GOT3 (cell line): Measurements from ENCODE around the gene CDC42BPB.

Experiments used
- DNase-seq: peaks from one replicate; lab custom pipeline; 2025; ENCODE audit warnings: mixed read lengths; lab: John Stamatoyannopoulos, UW

The CDC42BPB gene

DNA sequence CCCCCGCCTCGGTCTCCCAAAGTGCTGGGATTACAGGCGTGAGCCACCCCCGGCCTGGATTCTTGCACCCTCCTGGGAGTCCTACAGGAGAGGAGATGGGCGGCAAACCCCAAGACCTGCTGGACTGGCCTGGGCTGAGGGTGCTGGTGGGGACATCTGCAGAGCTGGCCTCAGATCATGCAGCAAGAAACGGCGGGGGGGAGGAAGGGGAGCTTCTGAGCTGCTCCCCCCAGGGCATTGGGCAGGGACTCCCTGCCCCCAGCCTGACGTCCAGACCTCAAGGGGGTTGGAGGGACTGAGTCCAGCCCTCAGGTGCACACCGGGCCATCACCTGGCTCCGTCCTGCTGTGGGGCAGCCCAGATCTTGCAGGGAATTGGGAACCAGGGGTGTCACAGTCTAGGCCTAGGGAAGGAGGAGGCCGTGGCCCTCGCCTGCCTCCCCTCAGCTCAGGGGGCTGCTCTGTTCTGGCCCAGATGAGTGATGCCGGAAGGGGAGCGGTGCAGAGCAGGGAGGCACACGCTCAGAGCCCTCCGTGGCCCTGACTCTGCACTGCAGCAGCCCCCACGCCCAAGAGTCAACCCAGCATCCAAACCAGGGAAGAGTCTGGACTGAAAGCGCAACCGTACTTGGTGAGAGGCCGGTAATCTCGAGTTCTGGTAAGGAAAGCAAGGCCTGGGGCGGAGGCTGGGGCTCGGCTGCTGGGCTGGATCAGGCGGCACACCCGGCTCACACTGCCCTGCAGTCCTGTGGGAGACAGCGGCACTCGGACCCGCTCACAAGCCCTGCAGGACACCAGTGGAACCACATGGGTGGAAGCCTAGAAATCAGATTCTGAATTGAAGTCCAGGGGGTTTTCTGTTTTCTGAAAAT lies 143.8 kb downstream of the CDC42BPB start:
- no peak for DNase-seq

DNA sequence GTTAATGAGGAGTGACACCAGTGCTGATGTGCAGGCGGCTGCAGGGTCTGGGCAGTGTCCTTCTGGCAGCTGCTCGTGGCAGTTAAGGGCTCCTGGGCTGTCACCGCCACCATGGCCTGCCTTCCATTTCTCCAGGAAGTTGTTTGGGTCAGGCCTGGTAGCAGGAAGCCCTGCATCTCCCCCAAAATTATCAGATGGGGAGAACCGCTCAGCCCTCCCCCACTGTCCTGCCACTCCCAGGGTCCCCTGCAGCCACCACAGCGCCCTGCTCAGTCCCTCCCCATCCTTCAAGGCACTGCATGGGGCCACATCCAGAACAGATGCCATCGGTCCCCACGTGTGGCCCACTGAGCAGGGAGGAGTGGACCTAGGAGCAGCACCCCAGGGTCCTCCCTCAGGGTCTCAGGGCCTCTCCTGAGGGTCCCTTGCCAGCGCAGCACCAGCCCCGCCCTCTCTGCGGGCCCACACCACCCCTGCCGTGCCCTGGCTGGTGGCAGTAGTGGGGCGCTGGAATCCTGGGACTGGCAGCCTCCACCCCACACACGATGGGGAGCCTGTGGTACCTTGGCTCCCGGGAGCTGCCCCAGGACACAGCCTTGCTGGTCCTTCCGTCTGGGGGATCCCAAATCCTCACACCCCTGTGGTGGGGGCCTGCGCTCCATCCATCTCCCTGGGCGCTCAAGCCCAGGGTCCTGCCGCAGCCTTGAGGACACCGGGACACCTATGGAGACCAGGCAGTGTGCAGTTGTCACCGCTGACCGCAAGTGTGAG lies 145.2 kb downstream of the CDC42BPB start:
- no peak for DNase-seq

GRCh38 chr14:102911541-102911951 lies 145.8 kb downstream of the CDC42BPB start:
- DNase-seq = no peak

- no peak for DNase-seq
Observed at GRCh38 chr14:102910442-102910841, 146.9 kb downstream of the CDC42BPB start.

DNA sequence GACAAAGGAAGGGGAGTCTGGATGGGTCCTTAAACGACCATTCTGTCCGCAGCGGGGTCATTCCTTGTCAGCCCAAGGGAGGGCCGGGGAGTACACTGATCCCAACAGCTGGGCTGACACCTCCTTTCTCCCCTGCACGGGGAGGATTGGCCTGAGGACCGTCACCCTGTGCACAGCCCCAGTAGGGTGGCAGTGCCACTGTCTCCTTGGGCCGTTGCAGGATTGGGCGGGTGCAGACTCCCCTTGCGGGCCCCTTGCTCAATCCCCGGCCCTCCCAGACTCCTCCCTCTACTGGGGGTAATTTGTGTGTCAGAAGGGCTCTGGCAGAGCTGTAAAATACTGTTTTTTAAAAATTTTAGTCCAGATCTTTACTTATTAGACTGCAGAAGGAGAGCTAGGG lies 147.4 kb downstream of the CDC42BPB start:
- DNase-seq = no peak

DNA sequence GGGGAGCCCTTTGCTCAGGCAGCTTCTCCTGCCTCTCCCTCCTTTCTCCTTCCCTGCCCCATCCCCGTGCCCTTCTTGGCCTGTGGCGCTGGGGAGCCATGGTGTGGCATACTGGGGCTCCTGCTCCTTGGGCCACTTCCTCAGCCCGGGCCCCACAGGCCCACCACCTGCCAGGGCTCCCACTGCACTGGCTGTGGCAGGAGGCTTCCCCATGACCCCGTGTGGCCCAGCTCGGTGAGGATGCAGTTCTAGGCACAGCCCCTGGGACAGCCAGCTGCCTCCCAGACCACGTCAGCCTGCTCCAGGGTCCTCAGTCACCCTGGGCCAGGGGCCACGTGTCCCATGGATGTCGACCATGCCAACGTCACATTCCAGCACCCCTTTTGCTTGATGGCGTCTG lies 147.9 kb downstream of the CDC42BPB start:
- no peak for DNase-seq

DNA sequence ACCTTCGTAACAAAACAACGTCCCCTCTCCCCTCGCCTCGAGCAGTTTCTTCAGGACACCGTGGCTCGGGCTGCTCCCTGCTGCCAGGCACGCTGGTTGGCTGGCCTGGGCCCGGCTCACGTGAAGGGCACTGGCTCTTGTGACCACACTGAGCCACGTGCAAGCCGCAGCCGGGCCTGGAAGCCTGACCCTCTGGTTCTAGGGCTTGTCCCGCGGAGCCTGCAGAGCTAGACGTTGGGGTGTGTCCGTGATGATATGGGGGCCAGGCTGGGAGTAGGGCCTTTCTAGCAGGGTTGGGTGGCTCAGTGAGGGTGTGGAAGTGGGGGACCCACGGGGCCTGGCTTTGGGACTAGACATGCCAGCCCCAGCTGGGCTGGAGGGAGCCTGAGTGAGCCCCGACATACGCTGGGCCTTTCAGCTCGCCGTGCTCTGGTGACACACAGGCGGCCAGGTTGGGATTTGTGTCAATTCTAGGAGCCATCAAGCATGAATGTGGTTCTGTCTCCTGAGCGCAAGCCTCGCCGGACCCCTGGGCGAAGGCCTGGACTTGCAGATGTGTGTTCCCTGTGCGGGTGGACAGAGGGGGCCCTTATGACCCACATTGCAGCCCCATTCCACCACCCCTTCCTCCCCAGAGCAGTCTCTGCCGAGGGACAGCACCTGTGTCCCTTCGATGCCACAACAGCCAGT lies 148.4 kb downstream of the CDC42BPB start:
- no peak for DNase-seq

DNA sequence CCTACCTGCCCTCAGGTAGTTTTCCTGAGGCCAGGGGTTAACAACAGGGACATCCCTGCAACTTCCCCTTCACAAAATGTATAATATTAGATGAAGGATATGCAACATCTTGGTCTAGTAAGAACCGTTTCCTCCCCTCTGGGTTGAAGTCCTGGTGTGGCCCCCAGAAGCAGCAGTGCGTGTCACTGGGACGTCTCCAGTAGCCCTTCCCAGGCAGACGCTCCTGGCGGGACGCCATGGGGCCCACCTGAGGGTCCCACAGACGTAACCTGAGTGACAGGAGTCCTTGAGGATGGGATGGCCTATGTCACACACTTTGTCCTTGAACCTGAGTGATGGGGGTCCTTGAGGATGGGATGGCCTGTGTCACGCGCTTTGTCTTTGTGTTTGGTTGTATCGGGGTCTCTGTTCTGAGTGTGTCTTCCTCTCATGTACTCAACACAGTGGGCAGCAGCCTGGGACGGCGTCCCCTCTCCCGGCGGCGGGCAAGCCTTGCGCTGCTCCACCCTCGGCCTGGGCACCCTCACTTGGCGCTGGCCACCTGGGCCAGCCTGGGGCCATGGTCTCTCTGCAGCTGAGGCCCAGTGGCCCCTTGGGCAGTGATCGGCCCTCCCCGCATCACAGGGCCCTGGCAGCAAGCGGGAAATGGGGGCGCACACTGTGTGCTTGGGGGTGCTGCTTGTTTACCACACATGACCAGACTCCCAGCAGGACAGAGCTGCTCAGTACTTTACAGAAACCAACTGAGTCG lies 149.2 kb downstream of the CDC42BPB start:
- DNase-seq = no peak

DNA sequence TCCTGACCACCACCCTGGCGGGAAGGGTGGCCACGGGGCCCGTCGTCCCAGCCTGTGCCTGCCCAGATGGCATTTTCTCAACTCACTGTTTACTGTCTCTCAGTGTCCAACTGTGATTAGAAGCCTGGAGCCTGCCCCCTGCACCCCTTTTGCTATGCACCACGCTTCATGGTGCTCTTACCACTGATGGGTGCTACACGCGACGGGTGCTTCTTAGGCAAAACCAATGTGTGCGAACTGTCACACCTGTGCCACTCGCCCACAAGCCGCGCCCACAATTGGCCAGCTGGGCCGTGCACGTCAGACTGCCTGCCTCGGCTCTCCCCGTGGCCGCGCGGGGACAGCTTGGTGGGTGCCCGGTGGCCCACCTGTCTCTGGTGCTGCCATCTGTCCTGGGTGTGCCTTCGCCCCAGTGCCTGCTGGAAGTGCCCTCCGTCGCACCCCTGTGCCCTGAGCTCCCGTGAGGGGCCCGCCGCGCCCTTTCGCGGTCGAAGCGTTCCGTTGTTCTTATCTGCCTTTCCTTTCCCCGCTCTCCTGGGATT lies 150.0 kb downstream of the CDC42BPB start:
- DNase-seq = no peak

DNA sequence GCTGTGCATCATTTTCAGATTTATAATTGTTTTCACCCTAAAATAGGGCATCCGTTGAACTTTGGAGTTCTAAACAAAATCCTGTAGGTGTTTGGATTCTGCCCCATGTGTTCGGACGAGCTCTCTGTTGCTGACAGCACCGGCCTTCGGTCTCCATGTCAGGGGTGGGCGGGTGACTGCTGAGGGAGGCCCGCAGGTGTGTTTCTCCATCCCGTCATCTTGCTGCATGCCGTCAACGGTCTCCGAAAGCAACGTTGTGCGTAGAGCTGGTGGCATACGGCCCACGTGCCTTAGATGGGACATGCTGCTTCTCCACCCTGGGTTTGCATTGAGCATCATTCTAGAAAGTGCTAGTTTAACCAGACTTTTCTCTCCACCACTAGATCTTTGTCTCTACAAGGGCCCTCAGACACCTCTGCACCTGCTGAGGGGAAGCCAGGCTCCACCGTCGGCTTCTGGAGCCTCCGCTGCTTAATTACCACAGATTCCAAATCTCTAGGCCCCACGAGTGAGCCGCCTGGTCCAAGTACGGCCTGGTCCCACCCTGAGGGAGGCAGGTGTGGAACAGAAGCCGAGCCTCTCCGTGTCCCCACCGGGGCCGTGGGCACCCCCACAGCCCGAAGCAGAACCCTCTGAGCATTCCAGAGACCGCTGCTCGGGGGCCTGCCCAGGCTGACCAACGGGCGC lies 150.6 kb downstream of the CDC42BPB start:
- DNase-seq = no peak

DNA sequence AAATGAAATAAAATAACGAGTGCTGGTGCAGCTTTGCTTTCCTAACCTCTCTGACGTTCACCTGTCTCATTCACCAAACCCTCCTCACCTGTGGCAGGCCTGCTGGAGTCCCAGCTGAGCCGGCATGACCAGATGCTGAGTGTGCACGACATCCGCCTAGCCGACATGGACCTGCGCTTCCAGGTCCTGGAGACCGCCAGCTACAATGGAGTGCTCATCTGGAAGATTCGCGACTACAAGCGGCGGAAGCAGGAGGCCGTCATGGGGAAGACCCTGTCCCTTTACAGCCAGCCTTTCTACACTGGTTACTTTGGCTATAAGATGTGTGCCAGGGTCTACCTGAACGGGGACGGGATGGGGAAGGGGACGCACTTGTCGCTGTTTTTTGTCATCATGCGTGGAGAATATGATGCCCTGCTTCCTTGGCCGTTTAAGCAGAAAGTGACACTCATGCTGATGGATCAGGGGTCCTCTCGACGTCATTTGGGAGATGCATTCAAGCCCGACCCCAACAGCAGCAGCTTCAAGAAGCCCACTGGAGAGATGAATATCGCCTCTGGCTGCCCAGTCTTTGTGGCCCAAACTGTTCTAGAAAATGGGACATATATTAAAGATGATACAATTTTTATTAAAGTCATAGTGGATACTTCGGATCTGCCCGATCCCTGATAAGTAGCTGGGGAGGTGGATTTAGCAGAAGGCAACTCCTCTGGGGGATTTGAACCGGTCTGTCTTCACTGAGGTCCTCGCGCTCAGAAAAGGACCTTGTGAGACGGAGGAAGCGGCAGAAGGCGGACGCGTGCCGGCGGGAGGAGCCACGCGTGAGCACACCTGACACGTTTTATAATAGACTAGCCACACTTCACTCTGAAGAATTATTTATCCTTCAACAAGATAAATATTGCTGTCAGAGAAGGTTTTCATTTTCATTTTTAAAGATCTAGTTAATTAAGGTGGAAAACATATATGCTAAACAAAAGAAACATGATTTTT lies 151.9 kb downstream of the CDC42BPB start:
- DNase-seq = no peak

DNA sequence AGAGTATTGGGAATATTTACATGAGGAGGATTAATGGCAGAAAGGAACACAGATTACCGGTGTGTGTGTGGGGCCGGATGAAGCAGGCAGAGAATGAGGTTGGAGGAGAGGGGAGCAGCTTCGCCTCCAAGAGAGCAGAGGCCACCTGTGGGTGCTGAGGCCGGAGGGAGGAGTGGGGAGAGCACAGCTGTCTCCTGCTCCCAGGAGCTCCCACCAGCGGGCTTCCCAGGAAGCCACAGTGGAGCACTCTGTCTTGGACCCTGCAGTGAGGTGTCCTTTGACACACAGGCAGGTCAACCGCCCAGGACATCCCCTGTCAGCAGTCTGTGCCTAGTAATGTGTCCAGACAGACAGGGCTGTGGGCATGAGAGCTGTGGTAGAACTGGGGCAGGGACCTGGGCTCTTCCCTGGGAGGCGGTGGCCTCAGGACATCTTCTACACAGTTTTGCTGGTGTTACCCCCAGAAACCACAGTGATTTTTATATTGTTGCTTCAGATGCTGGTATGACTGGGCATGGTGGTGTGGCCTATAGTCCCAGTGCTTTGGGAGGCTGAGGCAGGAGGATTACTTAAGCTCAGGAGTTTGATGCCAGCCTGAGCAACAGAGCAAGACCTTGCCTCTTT lies 153.3 kb downstream of the CDC42BPB start:
- no peak for DNase-seq

DNA sequence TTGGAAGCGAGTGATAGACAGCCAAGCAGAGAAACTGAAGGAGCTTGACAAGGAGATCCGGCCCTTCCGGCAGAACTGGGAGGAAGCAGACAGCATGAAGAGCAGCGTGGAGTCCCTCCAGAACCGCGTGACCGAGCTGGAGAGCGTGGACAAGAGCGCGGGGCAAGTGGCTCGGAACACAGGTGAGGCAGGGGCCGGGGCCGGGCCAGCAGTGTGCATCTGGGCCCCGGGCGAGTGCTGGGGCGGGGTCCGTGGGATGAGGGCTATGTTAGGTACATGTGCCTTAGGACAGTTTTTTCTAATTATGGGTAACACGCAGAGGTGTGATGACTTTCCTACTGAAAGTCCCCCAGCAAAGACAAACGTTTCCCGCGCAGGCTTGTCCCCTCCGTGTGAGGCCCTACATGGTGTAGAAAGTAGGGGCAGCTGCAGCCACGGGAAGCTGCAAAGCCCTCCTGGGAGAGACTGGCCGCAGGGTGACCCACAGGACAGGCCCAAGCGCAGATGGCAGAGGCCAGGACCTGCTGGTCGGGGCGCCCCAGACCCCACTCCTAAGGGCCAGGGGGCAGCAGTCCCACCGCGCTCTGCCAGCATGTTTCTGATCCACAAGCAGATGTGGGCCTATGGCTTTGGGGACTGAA lies 154.0 kb downstream of the CDC42BPB start:
- DNase-seq = no peak

GRCh38 chr14:102902523-102903247 lies 154.7 kb downstream of the CDC42BPB start:
- no peak for DNase-seq

DNA sequence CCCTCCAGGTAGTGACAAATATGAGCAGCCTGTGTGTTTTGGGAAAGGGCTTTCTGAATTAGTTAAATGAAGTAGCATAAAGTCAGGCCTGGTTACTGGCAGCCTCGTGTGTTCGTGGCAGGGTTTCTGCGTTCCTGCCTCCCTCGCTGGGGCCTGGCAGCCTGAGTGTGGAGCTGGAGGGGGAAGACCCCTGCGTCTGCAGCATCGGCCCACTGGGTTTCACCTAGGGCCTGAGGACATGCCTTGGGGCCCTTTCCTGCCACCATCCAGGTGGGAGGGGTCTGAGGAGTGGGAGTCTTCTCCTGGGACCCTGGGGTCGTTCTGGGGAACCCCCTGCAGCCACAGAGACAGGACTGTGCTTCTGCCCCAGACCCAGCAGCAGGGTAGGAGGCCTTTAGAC lies 155.3 kb downstream of the CDC42BPB start:
- DNase-seq = no peak

DNA sequence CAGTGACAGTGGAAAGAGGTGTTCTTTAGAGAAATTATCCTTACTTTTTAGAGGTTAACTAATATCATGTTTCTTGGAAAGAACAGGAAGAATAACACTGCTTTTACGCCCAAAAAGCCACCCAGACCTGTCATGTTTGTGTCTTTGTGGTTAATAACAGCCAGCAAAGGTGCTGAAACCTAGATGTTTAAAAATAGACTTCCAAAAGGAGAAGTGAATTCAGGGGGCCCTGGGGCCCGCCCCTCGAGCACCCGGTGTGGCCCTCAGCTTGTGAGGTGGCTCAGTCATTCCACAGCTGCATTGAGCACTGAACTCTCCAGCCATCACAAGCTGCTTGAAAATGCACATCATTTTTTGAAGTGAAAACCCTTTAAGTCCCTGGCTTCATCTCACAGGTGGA lies 155.7 kb downstream of the CDC42BPB start:
- DNase-seq = no peak

DNA sequence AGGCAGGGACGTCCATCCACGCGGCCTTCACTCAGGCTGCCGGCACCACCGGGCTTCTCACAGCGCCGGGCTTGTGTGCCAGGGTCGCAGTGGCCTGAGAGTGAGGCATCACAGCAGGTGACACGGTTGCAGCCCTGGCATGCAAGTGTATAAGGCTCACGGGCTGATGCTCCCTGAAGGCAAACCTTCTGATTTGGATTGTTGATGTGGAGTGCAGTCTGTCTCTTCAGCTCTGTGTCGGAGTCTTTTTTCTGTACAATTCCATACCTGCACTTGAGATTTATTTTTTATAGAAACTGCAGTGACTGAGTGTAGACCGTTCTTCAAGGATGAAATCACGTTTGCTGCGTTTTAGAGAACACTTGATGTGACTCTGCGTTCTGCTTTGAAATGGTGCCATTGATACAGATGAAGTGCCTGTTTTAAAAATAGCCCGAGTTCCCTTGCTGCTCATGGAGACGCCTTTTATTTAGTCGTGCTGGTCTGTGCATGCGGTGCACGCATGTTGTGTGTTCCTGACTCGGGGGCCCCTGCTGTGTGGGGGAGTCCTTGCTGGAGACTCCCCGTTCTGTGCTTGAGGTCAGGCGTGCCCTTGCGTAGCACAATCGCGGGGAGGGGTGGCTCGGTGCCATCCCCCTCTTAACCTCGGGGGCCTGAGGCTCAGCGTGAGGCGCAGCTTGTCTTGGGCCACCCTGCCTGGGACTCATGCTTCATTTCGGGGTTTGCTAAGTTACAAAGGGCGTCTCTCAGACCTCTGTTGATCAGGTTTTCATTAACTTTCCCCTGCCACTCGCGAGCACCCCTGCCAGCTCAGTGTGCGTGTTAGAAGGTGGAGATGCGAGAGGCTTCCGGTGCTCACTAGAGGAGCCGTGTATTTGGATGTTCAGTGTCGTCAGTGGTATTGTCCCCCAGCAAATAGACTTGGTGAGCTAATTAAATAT lies 156.4 kb downstream of the CDC42BPB start:
- DNase-seq = no peak
